ENCODE measurements around the gene HEATR5B. TPM values are rescaled to one million over a fixed set of nuclear protein-coding genes. Genes with fewer than 3 reads are reported as not detected.

Gene HEATR5B
- total RNA-seq, 2 donors from 2014 or later: 21.0 to 35.6 TPM

- no peaks in the 10 kb centered on the region for H3K27me3 ChIP-seq (replicated peaks; ENCODE audit: insufficient read depth)
- DNase-seq (ENCODE audit: low spot score) (no peak), ATAC-seq (ENCODE audit: insufficient number of reproducible peaks, low FRiP score, low read depth) (no peak)
- H3K36me3 ChIP-seq: no peaks in the 10 kb centered on the region
- peak overlapping the region in 1 of 2 donors; percentile 88 for H3K27ac ChIP-seq
- H3K4me1 ChIP-seq (ENCODE audit: control insufficient read depth in 1 of 2, low read depth in 2 of 2): peaks cover 18 to 23% of the 10 kb centered on the region in 2 donors
- H3K4me3 ChIP-seq: peak overlapping the region; percentile 99
- TF ChIP-seq CTCF (IDR thresholded peaks at IDR 0.05): no peak
- no peaks in the 10 kb centered on the region for H3K9me3 ChIP-seq
Measured at GRCh38 chr2:36965206-36965605, 119.0 kb downstream of the HEATR5B start.

- Histone ChIP-seq H3K4me3 (peak overlapping the region; percentile 99), H3K27ac (no peak overlapping the region), H3K27me3 (replicated peaks; ENCODE audit: insufficient read depth) (no peaks in the 10 kb centered on the region), H3K9me3 (no peaks in the 10 kb centered on the region), H3K36me3 (no peaks in the 10 kb centered on the region), H3K4me1 (ENCODE audit: control insufficient read depth in 1 of 2, low read depth in 2 of 2) (peaks cover 18 to 23% of the 10 kb centered on the region in 2 donors)
- ATAC-seq (ENCODE audit: insufficient number of reproducible peaks, low FRiP score, low read depth) (no peak), DNase-seq (ENCODE audit: low spot score) (no peak)
- no peak for TF ChIP-seq CTCF (IDR thresholded peaks at IDR 0.05)
Measured at GRCh38 chr2:36964496-36965058, 119.6 kb downstream of the HEATR5B start.

- Histone ChIP-seq H3K27ac (no peak overlapping the region), H3K27me3 (replicated peaks; ENCODE audit: insufficient read depth) (no peaks in the 10 kb centered on the region), H3K9me3 (no peaks in the 10 kb centered on the region), H3K4me3 (no peak overlapping the region), H3K4me1 (ENCODE audit: control insufficient read depth in 1 of 2, low read depth in 2 of 2) (peaks cover 18 to 23% of the 10 kb centered on the region in 2 donors), H3K36me3 (no peaks in the 10 kb centered on the region)
- ATAC-seq (ENCODE audit: insufficient number of reproducible peaks, low FRiP score, low read depth) (no peak), DNase-seq (ENCODE audit: low spot score) (no peak)
- no peak for TF ChIP-seq CTCF (IDR thresholded peaks at IDR 0.05)
Measured at GRCh38 chr2:36963734-36964133, 120.4 kb downstream of the HEATR5B start.

GRCh38 chr2:36963106-36963505 is 121.1 kb downstream of the HEATR5B start:
- ATAC-seq (ENCODE audit: insufficient number of reproducible peaks, low FRiP score, low read depth) (no peak), DNase-seq (ENCODE audit: low spot score) (no peak)
- no peaks in the 10 kb centered on the region for H3K9me3 ChIP-seq
- peaks cover 18 to 23% of the 10 kb centered on the region in 2 donors for H3K4me1 ChIP-seq (ENCODE audit: control insufficient read depth in 1 of 2, low read depth in 2 of 2)
- no peak overlapping the region for H3K4me3 ChIP-seq
- no peak overlapping the region for H3K27ac ChIP-seq
- no peaks in the 10 kb centered on the region for H3K27me3 ChIP-seq (replicated peaks; ENCODE audit: insufficient read depth)
- no peaks in the 10 kb centered on the region for H3K36me3 ChIP-seq
- no peak for TF ChIP-seq CTCF (IDR thresholded peaks at IDR 0.05)

GRCh38 chr2:36960773-36961172 is 123.4 kb downstream of the HEATR5B start:
- TF ChIP-seq CTCF (IDR thresholded peaks at IDR 0.05): no peak
- H3K36me3 ChIP-seq: no peaks in the 10 kb centered on the region
- H3K4me3 ChIP-seq: no peak overlapping the region
- no peak for ATAC-seq (ENCODE audit: insufficient number of reproducible peaks, low FRiP score, low read depth)
- DNase-seq (ENCODE audit: low spot score): no peak
- H3K9me3 ChIP-seq: no peaks in the 10 kb centered on the region
- H3K27ac ChIP-seq: no peak overlapping the region
- H3K27me3 ChIP-seq (replicated peaks; ENCODE audit: insufficient read depth): no peaks in the 10 kb centered on the region
- H3K4me1 ChIP-seq (ENCODE audit: control insufficient read depth in 1 of 2, low read depth in 2 of 2): peaks cover 24 to 33% of the 10 kb centered on the region in 2 donors
